ENCODE data around the gene KIF13A. TPM values are rescaled to one million over a fixed set of nuclear protein-coding genes. Genes with fewer than 3 reads are reported as not detected.
"Not testable (repeated sequence)": the region's sequence is repeated elsewhere in the genome, so short reads cannot be mapped to it uniquely, and the experiment has no call there.

KIF13A gene
- total RNA-seq, 1 experiment from 2014 or later, result 0.07 TPM

DNA sequence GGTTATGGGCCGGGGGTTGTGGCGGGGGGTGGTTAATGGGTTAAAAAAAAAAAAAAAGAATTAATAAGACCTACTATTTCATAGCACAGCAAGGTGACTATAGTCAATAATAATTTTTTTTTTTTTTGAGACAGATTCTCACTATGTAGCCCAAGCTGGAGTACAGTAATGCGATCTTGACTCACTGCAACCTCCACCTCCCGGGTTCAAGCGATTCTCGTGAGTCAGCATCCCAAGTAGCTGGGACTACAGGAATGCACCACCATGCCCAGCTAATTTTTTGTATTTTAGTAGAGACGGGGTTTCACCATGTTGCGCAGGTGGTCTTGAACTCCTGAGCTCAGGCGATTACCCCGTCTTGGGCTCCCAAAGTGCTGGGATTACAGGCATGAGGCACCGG, 75.8 kb downstream of the KIF13A start:
- H3K9me3 ChIP-seq (ENCODE audit: low read length); H3K27me3 ChIP-seq (ENCODE audit: low read length); H3K79me2 ChIP-seq (ENCODE audit: low read length); DNase-seq; H3K4me2 ChIP-seq (ENCODE audit: low read depth, low read length, poor library complexity, severe bottlenecking); H4K20me1 ChIP-seq (ENCODE audit: insufficient read depth, low read depth, low read length); H3K4me1 ChIP-seq (ENCODE audit: low read length); H3K4me3 ChIP-seq (ENCODE audit: low read length); H3K27ac ChIP-seq (ENCODE audit: low read length); H3K9ac ChIP-seq (ENCODE audit: low read length); H3K9me2 ChIP-seq (replicated peaks; ENCODE audit: insufficient read depth, low read length); H2AFZ ChIP-seq (ENCODE audit: low read length); H3K36me3 ChIP-seq (ENCODE audit: insufficient read depth, low read length): not testable (repeated sequence)

DNA sequence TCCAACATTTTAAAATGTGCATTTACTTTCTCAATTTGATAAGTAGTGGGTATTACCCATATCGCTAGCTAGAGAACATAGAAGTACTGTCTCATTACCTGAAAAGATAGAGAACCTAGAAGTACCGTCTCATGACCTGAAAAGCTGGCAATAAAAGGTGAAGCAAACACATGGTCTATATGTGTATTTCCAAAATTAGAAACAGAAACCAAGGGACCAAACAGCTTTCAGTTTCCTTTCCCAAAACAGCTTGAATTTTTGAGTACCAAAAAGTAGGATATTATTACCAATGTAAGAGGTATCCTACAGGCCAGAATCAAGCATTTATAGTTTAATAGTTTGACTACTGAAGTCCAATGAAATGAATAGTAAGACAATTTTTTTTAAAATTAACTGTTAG, 77.2 kb downstream of the KIF13A start:
- Histone ChIP-seq H3K79me2 (ENCODE audit: low read length) (no peaks in the 10 kb centered on the region), H2AFZ (ENCODE audit: low read length) (no peak overlapping the region), H3K4me3 (ENCODE audit: low read length) (no peak overlapping the region), H3K27ac (ENCODE audit: low read length) (no peak overlapping the region), H3K27me3 (ENCODE audit: low read length) (no peaks in the 10 kb centered on the region), H4K20me1 (ENCODE audit: insufficient read depth, low read depth, low read length) (no peaks in the 10 kb centered on the region), H3K4me2 (ENCODE audit: low read depth, low read length, poor library complexity, severe bottlenecking) (no peak overlapping the region), H3K9ac (ENCODE audit: low read length) (no peak overlapping the region), H3K36me3 (ENCODE audit: insufficient read depth, low read length) (no peaks in the 10 kb centered on the region), H3K4me1 (ENCODE audit: low read length) (no peaks in the 10 kb centered on the region), H3K9me3 (ENCODE audit: low read length) (no peaks in the 10 kb centered on the region), H3K9me2 (replicated peaks; ENCODE audit: insufficient read depth, low read length) (no peaks in the 10 kb centered on the region)
- DNase-seq, result no peak

DNA sequence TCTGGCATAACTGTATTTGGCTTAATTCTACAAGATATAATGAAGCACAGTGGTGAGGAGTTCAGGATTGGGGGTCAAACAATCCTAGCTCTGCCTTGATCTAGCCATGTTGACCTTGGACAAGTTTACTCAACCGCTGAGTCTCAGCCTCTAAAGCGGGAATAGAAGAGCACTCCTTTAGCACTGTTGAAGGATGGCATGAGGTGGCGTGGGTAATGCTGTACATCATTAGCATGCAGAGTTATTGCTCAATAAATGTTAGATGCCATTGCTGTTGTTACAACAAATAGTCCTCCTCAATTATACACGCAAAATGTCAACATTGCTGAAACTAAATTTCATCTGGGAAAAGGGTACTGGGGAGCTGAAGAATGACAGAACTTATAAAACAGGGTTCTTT, 78.6 kb downstream of the KIF13A start:
- no peak for DNase-seq
- H3K9me3 ChIP-seq (ENCODE audit: low read length), result no peaks in the 10 kb centered on the region
- no peaks in the 10 kb centered on the region for H3K79me2 ChIP-seq (ENCODE audit: low read length)
- H3K27ac ChIP-seq (ENCODE audit: low read length), result no peak overlapping the region
- no peaks in the 10 kb centered on the region for H4K20me1 ChIP-seq (ENCODE audit: insufficient read depth, low read depth, low read length)
- H3K9ac ChIP-seq (ENCODE audit: low read length), result no peak overlapping the region
- no peaks in the 10 kb centered on the region for H3K36me3 ChIP-seq (ENCODE audit: insufficient read depth, low read length)
- H3K27me3 ChIP-seq (ENCODE audit: low read length), result no peaks in the 10 kb centered on the region
- no peaks in the 10 kb centered on the region for H3K4me1 ChIP-seq (ENCODE audit: low read length)
- no peak overlapping the region for H2AFZ ChIP-seq (ENCODE audit: low read length)
- H3K4me3 ChIP-seq (ENCODE audit: low read length), result no peak overlapping the region
- H3K4me2 ChIP-seq (ENCODE audit: low read depth, low read length, poor library complexity, severe bottlenecking), result no peak overlapping the region
- H3K9me2 ChIP-seq (replicated peaks; ENCODE audit: insufficient read depth, low read length), result no peaks in the 10 kb centered on the region

DNA sequence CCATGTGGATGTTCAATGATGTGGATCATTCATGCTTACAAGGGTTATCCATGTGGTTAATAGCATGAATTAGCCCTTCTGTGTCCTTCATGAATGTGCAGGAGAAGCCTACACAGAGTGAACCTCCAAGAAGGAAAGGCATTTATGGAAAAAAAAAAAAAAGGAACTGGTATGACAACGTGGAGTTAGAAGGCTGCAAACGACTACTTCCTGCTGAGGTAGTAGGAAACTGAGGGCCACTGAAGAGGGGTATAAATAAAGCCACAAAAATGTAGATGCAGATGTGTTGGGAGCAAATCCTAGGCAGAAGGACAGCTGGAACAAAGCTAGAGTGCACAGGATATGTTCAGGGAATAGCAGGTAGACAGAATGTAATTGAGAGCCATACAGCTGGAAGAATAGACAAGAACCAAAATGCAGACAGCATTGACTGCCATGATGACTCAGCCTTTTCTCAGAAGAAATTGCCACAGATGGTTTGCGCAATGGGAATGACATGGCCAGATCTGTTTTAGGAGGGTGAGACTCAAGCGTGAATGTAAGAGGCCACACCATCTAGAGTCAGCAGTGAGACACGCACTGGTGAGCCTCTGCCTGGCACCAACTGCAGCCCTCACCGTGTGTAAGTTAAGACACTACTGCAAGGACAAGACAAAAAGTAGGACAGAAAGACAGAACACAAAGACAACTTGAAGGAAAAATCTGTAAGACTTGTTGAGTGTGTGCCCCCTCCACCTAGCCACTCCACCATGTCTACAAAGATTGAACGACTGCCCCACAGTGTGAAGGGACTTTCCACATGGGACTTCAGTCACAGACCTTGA, 79.8 kb downstream of the KIF13A start:
- DNase-seq, result no peak
- no peak overlapping the region for H3K4me3 ChIP-seq (ENCODE audit: low read length)
- H3K4me1 ChIP-seq (ENCODE audit: low read length), result no peaks in the 10 kb centered on the region
- H3K79me2 ChIP-seq (ENCODE audit: low read length), result no peaks in the 10 kb centered on the region
- H3K9me2 ChIP-seq (replicated peaks; ENCODE audit: insufficient read depth, low read length), result no peaks in the 10 kb centered on the region
- H3K9me3 ChIP-seq (ENCODE audit: low read length), result no peaks in the 10 kb centered on the region
- H4K20me1 ChIP-seq (ENCODE audit: insufficient read depth, low read depth, low read length), result no peaks in the 10 kb centered on the region
- H2AFZ ChIP-seq (ENCODE audit: low read length), result no peak overlapping the region
- H3K27me3 ChIP-seq (ENCODE audit: low read length), result no peaks in the 10 kb centered on the region
- no peaks in the 10 kb centered on the region for H3K36me3 ChIP-seq (ENCODE audit: insufficient read depth, low read length)
- H3K27ac ChIP-seq (ENCODE audit: low read length), result no peak overlapping the region
- H3K9ac ChIP-seq (ENCODE audit: low read length), result no peak overlapping the region
- H3K4me2 ChIP-seq (ENCODE audit: low read depth, low read length, poor library complexity, severe bottlenecking), result no peak overlapping the region

DNA sequence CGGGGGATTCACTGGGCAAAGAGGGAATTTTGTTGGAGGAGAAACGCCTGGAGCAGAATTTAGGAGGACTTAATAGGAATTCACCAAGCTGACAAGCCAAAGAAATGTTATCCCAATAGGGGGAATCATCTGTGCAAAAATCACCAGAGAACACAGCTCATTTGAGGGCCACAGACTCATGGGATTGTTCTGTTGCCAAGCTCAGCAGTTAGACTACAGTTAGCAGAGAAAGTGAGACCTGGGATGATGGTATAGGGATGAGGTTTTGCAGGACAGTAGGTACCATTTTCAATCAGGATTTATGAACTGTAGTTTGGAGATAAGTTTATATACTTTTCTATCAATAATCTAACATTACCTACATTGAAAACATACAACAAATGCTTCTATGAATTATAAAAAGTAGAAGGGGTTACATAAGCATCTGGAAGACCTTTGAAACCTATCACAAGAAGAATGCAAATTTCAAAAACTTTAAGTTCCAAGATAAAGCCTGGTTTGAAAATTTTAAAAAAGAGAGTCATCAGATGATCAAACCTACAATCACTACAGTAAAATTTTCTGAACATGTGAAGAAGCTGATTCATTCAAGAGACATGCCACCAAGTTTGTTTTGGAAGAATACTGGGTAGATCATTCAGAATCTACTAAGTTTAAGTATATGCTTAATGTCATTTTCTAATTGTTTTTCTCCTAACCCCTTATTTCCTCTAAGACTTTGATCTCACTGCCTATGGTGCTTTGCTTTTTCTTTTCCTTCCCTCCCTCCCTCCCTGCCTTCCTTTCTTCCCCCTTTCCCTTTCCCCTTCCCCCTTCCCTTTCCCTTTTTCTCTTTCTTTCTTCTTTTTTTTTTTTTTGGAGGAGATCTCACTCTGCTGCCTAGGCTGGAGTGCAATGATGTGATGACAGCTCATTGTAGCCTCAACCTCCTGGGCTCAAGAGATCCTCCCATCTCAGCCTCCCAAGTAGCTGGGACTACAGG, 81.5 kb downstream of the KIF13A start:
- H3K4me2 ChIP-seq (ENCODE audit: low read depth, low read length, poor library complexity, severe bottlenecking), result no peak overlapping the region
- no peak overlapping the region for H3K9ac ChIP-seq (ENCODE audit: low read length)

DNA sequence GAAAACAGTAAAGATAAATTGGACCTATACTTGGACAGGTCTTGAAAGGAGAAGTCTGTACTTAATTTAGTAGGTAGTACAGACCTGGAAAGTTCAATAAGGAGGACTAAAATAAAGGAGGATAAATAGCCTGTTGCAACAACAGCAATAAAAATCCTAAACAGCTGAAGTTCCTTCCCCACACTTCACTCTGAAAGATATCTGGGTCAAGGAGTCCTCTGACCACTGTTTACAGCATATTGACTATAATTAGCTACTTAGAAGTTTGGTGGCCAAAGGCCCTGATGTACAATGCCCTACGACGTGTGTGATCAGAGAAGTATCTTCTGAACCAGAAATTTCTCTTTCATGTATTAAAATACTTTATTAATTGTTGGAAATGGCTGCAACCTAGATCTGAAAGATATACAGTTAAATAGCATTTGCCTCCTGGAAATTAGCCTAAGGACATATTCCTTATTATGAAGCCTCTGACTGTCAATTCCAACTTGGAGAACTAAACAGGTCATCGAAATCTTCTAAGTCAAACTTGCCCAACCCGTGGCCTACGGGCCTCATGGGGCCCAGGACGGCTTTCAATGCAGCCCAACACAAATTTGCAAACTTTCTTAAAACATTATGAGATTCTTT, 82.8 kb downstream of the KIF13A start:
- no peaks in the 10 kb centered on the region for H3K79me2 ChIP-seq (ENCODE audit: low read length)
- H3K4me2 ChIP-seq (ENCODE audit: low read depth, low read length, poor library complexity, severe bottlenecking), result no peak overlapping the region
- no peak overlapping the region for H3K9ac ChIP-seq (ENCODE audit: low read length)
- no peaks in the 10 kb centered on the region for H3K36me3 ChIP-seq (ENCODE audit: insufficient read depth, low read length)
- H3K9me3 ChIP-seq (ENCODE audit: low read length), result no peaks in the 10 kb centered on the region
- H4K20me1 ChIP-seq (ENCODE audit: insufficient read depth, low read depth, low read length), result no peaks in the 10 kb centered on the region
- H2AFZ ChIP-seq (ENCODE audit: low read length), result no peak overlapping the region
- no peak for DNase-seq
- no peak overlapping the region for H3K27ac ChIP-seq (ENCODE audit: low read length)
- no peaks in the 10 kb centered on the region for H3K27me3 ChIP-seq (ENCODE audit: low read length)
- H3K4me3 ChIP-seq (ENCODE audit: low read length), result no peak overlapping the region
- H3K9me2 ChIP-seq (replicated peaks; ENCODE audit: insufficient read depth, low read length), result no peaks in the 10 kb centered on the region
- no peaks in the 10 kb centered on the region for H3K4me1 ChIP-seq (ENCODE audit: low read length)

More for the DNA sequence above, 81.5 kb downstream of the KIF13A start:
- Histone ChIP-seq H3K27ac (ENCODE audit: low read length) (no peak overlapping the region), H3K27me3 (ENCODE audit: low read length) (no peaks in the 10 kb centered on the region), H3K4me3 (ENCODE audit: low read length) (no peak overlapping the region), H3K9me2 (replicated peaks; ENCODE audit: insufficient read depth, low read length) (no peaks in the 10 kb centered on the region), H4K20me1 (ENCODE audit: insufficient read depth, low read depth, low read length) (no peaks in the 10 kb centered on the region), H2AFZ (ENCODE audit: low read length) (no peak overlapping the region), H3K9me3 (ENCODE audit: low read length) (no peaks in the 10 kb centered on the region), H3K36me3 (ENCODE audit: insufficient read depth, low read length) (no peaks in the 10 kb centered on the region), H3K79me2 (ENCODE audit: low read length) (no peaks in the 10 kb centered on the region), H3K4me1 (ENCODE audit: low read length) (no peaks in the 10 kb centered on the region)
- no peak for DNase-seq

DNA sequence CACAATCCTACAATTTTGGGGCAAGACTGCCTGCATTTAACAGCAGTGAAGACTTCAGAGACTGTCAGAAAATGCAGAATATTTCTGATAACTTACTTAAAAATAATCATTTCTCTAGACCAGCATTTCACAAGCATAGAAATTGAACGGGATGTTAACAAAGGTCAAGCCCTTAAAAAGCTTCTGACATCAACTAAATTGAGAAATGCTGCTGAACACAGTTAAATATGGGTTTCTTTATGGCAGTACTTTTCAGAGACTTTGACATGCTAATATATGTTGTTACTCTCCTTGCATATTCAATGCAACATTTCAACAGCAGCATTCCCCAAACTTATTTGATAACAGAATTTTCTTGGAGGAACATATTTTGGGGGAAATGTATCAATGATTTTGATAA, 84.5 kb downstream of the KIF13A start:
- H2AFZ ChIP-seq (ENCODE audit: low read length), result no peak overlapping the region
- H3K36me3 ChIP-seq (ENCODE audit: insufficient read depth, low read length), result no peaks in the 10 kb centered on the region
- no peak overlapping the region for H3K27ac ChIP-seq (ENCODE audit: low read length)
- no peaks in the 10 kb centered on the region for H3K79me2 ChIP-seq (ENCODE audit: low read length)
- DNase-seq, result no peak
- H3K4me1 ChIP-seq (ENCODE audit: low read length), result no peaks in the 10 kb centered on the region
- H3K4me3 ChIP-seq (ENCODE audit: low read length), result no peak overlapping the region
- H3K9me2 ChIP-seq (replicated peaks; ENCODE audit: insufficient read depth, low read length), result no peaks in the 10 kb centered on the region
- H3K4me2 ChIP-seq (ENCODE audit: low read depth, low read length, poor library complexity, severe bottlenecking), result no peak overlapping the region
- no peaks in the 10 kb centered on the region for H4K20me1 ChIP-seq (ENCODE audit: insufficient read depth, low read depth, low read length)
- H3K9me3 ChIP-seq (ENCODE audit: low read length), result no peaks in the 10 kb centered on the region
- no peak overlapping the region for H3K9ac ChIP-seq (ENCODE audit: low read length)
- H3K27me3 ChIP-seq (ENCODE audit: low read length), result no peaks in the 10 kb centered on the region

DNA sequence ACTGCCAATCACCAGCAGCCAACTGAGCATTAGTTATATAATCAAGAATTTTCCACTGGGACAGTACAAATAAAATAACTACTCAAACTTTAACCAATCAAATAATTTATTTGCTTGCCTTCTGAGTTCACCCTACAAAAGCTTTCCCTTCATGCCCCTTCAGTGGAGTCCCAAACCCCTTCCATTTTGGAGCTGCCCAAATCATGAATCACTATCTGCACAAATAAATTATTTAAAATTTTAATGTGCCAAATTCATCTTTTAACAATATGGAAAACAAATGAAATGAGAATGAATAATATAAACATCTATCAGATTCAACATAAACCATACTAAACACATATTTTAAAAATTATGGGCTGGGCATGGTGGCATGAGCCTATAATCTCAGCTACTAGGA, 85.9 kb downstream of the KIF13A start:
- H3K27ac ChIP-seq (ENCODE audit: low read length), result no peak overlapping the region
- H3K36me3 ChIP-seq (ENCODE audit: insufficient read depth, low read length), result no peaks in the 10 kb centered on the region

More for the DNA sequence above, 85.9 kb downstream of the KIF13A start:
- Histone ChIP-seq H3K4me1 (ENCODE audit: low read length) (no peaks in the 10 kb centered on the region), H2AFZ (ENCODE audit: low read length) (no peak overlapping the region), H3K4me3 (ENCODE audit: low read length) (no peak overlapping the region), H3K9me3 (ENCODE audit: low read length) (no peaks in the 10 kb centered on the region; the same call in 1 of the 2 replicates), H3K9ac (ENCODE audit: low read length) (no peak overlapping the region), H3K27me3 (ENCODE audit: low read length) (no peaks in the 10 kb centered on the region), H4K20me1 (ENCODE audit: insufficient read depth, low read depth, low read length) (no peaks in the 10 kb centered on the region), H3K79me2 (ENCODE audit: low read length) (no peaks in the 10 kb centered on the region), H3K9me2 (replicated peaks; ENCODE audit: insufficient read depth, low read length) (no peaks in the 10 kb centered on the region), H3K4me2 (ENCODE audit: low read depth, low read length, poor library complexity, severe bottlenecking) (no peak overlapping the region)
- DNase-seq, result no peak

Measured in Karpas-422 (cell line).